Renal pelvis (tissue), 4 donors: ENCODE data around the gene RTP1. TPM values are rescaled to one million over a fixed set of nuclear protein-coding genes. Genes with fewer than 3 reads are reported as not detected.
"Not testable (repeated sequence)": the region's sequence is repeated elsewhere in the genome, so short reads cannot be mapped to it uniquely, and the experiment has no call there.

Experiments
- DNase-seq: peaks from one replicate; pipeline ENCODE4 v3.0.0-alpha.2; 2013
- polyA plus RNA-seq, 3 donors: library from polyadenylated mRNA; unstranded; fragments of 120-200 nt; gene quantifications; one replicate each; pipeline ENCODE4 v1.2.1, GENCODE V29; 2013; ENCODE audit not compliant: insufficient read length in 3 of 3

Gene RTP1
- polyA plus RNA-seq, 3 donors, result not detected

- DNase-seq, result not testable (repeated sequence)
Measured at GRCh38 chr3:187238835-187239234, 41.5 kb downstream of the RTP1 start.

DNA sequence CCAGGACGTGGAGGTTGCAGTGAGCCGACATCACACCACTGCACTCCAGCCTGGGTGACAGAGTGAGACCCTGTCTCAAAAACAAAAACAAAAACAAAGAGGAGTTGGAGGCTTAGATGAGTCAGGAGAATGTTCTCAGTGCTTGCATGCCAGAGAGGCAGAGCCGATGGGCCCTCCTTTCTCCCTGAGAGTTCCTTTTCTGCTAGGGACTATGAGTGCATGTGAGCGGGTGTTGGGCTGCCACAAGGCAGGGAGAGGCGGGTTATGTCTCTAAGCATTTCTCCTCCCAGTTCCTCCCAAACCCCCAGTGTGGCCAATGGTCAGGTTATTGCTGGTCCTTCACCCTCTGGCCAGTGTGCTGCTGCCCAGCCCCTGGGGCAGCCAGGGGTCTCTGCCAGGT lies 45.1 kb downstream of the RTP1 start:
- DNase-seq, result no peak

DNA sequence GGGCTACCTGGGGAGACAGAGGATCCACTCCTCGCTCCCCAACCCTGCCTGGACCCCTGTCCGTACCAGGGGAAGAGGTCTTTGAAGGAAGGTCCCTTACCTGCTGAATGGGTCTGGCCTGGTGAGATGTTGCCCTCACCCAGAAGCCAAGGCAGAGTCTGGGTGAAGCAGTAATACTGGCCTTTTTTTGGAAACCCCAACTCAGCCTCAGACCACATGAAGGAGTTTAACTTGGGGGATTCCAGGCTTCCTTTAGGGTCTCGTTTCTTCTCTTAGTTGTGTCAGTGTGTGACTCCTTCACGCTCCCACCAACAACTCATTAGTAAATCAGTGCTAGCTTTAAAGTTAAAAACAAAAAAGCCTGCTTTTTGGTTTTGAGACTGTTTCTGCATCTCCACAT lies 45.6 kb downstream of the RTP1 start:
- no peak for DNase-seq

GRCh38 chr3:187243933-187244524 lies 46.7 kb downstream of the RTP1 start:
- DNase-seq, result no peak

DNA sequence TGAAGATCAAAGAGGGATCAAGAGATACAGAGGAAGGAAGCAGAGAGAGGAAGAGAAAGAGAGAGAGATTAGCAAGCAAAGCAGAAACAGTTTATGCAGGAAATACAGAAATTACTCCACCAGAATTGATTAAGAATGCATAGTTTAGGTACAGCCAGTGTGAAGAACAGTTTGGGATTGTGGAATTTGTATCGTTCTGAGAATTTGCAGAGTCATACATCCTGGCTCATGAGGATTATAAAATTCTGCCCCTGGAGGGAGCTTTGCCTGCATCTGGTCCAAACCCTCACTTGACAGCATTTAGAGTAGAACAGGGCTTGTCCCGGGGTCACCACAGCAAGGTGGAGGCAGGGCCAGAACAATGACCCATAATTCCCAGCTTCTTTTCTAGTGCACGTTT lies 50.1 kb downstream of the RTP1 start:
- no peak for DNase-seq

Other genes with a start within 250 kb of the RTP1 start
- 10 to 100 TPM; 17.3 to 20.7 (median 18.7) TPM for gene RPL39L, start 58.0 kb upstream of the RTP1 start, polyA plus RNA-seq
- gene MASP1, start 94.3 kb downstream of the RTP1 start, polyA plus RNA-seq, result 10 to 100 TPM in 2 of 3 donors, 1 to 10 TPM in 1; 8.5 to 11.3 (median 10.2) TPM
- under 1 TPM; 0.37 to 0.73 (median 0.47) TPM for gene RTP4, start 170.9 kb downstream of the RTP1 start, polyA plus RNA-seq